HG03025 (cell line): ENCODE measurements around the gene EFHC1.
"Not testable (repeated sequence)": the region's sequence is repeated elsewhere in the genome, so short reads cannot be mapped to it uniquely, and the experiment has no call there.

Experiments used
- ATAC-seq: cut with Tn5 transposase; IDR thresholded peaks from one replicate; pipeline ENCODE4 v1.9.1; 2021; ENCODE audit warnings: mild to moderate bottlenecking, moderate library complexity; ENCODE audit not compliant: unreplicated experiment, low FRiP score

EFHC1 gene

DNA sequence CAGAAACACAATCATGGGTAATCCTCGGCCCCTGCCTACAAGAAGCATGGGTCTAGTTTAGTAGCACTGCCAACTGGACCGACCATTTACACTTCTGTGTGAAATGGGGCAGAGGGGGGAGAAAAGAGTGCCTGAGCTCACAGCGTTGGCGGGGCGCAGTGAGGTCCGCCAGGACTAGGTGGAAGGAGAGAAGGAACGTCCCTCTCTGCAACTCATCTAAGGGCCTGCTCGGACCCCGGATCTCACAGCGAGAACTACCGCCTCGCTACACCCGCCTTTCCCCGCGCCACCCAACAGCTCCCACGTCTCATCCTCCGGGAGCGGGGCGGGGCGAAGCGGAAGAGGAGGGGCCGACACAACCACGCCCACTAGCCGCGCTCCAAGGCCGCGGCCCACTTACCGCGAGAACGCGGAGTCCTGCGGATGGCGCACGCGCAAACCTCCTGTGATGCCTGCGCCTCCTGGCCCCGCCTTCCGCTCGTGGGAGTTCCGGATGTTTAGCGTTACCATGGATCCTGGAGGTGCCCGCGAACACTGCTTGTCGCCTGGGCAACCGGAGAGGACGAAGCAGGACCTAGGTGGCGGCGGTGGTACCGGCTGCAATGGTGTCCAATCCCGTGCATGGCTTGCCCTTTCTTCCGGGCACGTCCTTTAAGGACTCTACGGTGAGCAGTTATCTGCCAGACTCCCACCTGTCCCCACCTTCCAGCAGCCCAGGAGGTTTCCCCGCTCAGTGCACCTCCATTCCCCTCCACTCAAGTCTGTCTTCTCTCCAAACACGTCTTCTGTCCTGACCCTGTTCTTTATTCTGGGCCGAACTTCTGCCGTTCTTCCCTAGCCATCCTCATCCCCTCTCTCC is at the start of gene EFHC1:
EFHC1 (plus strand) TSS at position 534 of the 859 bp plus-strand sequence; CDS start at position 603, 69 bp downstream.
- peak; percentile 94 for ATAC-seq

DNA sequence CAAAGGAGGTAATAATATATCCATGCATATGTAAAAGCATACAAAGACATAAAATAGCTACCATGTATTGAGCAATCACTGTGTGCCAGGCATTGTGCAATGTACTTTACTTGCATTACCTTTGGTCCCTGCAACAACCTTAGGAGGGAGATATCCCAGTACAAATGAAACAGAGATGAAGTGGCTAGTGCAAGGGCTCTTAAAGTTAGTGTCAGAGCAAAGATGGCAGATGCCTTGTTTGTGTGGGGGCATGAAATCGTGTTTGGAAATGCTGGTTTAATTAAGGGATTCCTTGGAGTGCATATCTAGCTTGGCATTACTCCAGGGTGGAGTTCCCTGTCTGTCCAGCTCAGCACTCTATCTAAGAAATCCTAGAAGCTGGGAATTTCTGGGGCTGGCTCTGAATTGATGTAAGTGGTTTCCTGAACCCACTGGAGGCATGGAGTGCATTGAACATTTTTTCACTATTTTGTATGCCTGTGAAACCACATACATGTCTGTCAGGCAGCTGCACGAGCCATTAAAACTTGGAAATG is 48.4 kb upstream of the EFHC1 start:
- ATAC-seq, result no peak

DNA sequence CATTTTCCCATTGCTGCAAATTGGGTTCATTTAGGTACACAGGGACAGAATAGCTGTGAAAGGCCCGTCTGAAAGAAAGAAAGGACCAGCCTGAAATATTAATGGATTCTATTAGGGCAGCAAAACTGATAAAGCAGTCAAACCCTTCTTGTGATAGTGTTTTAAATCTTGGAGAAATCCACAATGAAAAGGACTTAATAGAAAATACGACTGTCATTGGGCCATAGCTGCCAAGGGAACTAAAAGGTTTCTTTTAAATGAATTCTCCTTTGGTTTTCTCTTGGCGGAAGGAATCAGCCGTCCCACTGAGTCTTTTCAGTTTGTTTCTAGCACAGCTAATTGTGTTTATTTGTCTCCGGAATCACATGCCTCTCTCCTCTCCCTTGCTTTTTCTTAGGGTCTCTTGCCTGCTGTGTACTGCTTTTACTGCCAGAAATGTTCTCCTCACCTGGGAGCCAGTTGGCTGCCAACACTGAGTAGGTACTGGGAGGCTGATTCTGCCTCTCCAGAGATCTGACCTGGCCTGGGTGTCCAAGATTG is 46.9 kb upstream of the EFHC1 start:
- no peak for ATAC-seq

DNA sequence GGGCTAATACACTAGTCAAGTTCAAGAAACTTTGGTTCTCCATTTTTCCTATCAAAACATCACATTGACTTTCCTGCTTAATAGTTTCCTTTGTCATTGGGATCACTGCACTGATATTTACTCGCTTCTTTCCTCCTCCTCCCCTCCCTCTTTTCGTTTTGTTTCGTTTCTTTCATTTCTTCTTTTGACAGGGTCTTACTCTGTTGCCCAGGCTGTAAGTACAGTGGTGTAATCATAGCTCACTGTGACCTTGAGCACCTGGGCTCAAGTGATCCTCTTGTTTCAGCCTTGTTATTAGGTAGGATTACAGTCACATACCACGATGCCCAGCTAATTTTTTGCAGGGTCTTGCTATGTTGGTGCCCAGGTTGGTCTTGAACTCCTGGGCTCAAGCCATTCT is 45.9 kb upstream of the EFHC1 start:
- no peak for ATAC-seq

DNA sequence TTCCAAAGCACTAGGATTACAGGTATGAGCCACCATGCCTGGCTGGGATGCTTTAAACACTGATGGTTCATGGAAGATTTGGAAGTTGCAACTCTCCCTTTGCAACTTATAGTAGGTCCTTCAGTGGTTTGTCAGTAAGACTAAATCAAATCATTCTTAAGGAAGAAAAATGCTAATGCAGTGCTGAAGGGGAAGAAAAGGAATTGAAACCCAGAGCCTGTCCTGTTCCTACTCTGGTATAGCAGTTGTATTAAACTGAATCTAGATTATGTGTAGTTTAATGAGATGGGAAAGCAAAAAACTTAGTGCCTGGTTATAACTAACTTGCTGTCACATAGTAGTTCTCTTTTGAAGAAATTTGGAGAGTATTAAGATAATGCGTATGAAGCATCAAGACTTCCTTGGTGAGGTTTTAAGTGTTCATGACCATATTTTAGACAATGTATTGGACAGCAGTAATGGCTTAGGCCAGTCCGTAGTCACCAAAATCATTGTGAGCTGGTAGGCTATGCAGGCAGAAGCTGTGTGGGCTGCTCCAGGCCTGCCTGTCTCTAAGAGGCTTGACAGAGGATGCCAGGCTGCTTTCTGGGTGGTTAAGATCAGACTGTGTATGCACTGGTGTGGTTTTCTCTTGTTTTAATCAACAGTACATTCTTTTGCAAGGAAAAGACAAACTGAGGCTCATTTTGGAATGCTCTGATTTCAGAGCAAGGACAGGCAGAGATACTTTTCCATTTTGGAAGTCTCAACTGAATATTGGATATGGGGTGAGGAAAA is 44.2 kb upstream of the EFHC1 start:
- no peak for ATAC-seq

GRCh38 chr6:52376763-52377162 is 43.4 kb upstream of the EFHC1 start:
- ATAC-seq, result no peak

GRCh38 chr6:52377538-52378221 is 42.5 kb upstream of the EFHC1 start:
- no peak for ATAC-seq

- ATAC-seq, result no peak
Measured at GRCh38 chr6:52381249-52381648, 38.9 kb upstream of the EFHC1 start.

- ATAC-seq, result no peak
Measured at GRCh38 chr6:52384145-52384766, 35.9 kb upstream of the EFHC1 start.

DNA sequence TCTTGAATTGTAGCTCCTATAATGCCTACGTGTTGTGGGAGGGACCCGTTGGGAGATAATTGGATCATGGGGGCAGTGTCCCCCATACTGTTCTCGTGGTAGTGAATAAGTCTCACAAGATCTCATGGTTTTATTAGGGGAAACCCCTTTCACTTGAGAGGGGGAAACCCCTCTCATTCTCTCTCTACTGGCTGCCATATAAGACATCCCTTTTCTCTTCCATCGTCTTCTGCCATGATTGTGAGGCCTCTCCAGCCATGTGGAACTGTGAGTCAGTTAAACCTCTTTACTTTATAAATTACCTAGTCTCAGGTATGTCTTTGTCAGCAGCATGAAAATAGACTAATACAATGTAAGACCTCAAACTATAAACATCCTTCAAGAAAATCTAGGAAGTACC is 35.1 kb upstream of the EFHC1 start:
- ATAC-seq, result no peak

DNA sequence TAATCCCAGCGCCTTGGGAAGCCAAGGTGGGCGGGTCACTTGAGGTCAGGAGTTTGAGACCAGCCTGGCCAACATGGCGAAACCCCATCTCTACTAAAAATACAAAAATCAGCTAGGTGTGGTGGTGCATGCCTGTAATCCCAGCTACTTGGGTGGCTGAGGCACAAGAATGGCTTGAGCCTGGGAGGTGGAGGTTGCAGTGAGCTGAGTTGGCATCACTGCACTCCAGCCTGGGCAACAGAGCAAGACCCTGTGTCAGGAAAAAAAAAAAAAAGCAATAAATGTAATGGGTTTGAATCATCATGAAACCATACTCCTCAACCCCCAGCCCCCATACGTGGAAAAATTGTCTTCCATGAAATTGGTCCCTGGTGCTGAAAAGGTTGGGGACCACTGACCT is 32.0 kb upstream of the EFHC1 start:
- not testable (repeated sequence) for ATAC-seq

GRCh38 chr6:52388790-52389189 is 31.4 kb upstream of the EFHC1 start:
- ATAC-seq, result no peak

DNA sequence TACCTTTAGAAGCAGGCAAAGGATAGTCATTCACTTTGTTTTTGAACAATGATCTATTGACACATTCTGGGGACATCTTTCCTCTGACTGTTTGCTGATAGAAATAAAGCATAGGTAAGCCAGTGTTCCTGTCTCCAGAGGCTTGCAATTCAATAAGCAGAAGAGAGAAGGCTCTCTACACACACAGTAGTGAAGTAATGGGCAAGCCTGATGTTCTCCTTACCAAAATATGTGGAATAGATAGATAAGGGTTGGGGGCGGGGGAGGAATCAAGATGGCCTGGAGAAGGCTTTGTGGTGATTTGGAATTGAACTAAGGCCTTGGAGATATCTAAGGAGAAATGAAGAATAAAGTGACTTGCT is 30.9 kb upstream of the EFHC1 start:
- ATAC-seq, result no peak

DNA sequence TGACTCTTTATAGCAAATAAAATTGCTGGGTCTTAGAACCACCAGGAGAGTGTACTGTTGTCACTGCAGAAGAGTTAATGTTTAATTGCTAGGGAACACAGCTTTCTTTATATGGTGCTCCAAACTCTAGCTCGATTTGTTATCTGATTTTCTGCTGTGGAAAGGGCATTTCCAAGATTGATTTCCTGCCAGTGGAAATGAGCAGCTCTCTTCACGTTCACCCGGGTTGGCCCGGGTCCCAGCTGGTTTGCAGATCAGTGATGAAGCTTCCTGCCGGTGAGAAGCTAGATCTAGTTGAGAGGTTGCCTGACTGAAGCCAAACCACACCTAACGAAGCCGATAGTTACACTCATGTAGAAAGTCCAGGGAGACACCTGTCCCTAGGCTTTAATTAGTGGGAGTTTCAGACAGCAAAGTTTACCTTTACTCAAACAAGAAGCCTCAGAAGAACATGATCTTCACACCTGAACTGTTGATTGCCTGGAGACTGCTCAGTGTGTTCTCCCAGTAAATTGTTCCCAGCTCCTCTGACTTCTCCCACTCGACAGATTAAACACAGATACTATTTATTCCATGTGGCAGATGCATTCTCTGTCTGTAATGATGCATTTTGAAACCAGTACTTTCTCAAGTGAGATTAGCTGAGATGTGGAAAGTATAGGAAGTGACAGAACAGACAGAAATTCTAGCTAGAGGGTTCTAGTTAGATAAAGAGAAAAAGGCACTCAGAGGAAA is 30.3 kb upstream of the EFHC1 start:
- ATAC-seq, result peak; percentile 51

DNA sequence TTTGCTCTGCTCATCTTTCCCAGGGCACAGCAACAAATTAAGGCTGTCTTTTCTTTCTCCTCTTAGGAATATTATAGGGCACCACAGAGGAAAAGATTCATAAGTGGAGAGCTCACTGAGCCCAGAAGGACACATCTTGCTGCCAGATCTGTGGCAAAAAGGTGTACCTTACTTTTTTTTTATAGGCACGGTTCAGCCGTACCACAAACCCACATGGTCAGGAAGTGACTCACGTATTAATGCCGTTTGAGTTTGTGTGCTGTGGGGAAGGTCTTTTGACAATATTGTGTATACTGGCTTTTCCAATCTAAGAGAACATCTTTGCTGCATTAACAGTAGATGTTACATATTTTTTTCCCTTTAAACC is 29.8 kb upstream of the EFHC1 start:
- ATAC-seq, result peak; percentile 38

GRCh38 chr6:52391599-52391998 is 28.5 kb upstream of the EFHC1 start:
- ATAC-seq, result no peak

- no peak for ATAC-seq
Measured at GRCh38 chr6:52392944-52393343, 27.2 kb upstream of the EFHC1 start.

GRCh38 chr6:52393780-52394179 is 26.4 kb upstream of the EFHC1 start:
- ATAC-seq, result no peak

- ATAC-seq, result peak; percentile 56
Measured at GRCh38 chr6:52394251-52394666, 25.9 kb upstream of the EFHC1 start.

DNA sequence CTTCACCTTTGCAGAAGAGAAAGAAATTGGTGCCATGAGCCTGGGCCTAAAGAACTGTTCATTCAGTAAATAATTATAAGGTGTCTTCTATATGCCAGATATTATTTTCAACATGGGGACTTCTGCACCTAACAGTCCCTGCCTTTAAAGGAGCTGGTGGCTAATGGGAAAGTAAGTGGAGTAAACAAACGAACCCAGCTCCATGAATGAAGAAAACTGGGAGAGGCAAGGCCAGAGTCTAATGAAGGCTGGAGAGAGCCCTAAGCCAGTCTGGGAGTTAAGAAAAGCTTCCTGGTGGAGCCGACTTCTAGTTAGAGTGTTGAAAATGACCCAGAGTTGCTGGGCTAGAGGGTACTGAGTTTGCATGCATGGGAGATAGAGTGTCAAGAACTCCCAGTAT is 24.2 kb upstream of the EFHC1 start:
- no peak for ATAC-seq
